Stimulated activated CD8-positive, alpha-beta memory T cell treated with anti-CD3 and anti-CD28 coated beads, Interleukin-2, amount 100 ng/mL, for 1 hour (primary cell): ENCODE measurements around the gene TMEM184A.
"Not testable (repeated sequence)": the region's sequence is repeated elsewhere in the genome, so short reads cannot be mapped to it uniquely, and the experiment has no call there.

Source experiments
- DNase-seq, 2 donors: peaks; one replicate each; pipeline ENCODE4 v3.0.0-alpha.2; 2020; ENCODE audit warnings: low read depth in 2 of 2

The TMEM184A gene

DNA sequence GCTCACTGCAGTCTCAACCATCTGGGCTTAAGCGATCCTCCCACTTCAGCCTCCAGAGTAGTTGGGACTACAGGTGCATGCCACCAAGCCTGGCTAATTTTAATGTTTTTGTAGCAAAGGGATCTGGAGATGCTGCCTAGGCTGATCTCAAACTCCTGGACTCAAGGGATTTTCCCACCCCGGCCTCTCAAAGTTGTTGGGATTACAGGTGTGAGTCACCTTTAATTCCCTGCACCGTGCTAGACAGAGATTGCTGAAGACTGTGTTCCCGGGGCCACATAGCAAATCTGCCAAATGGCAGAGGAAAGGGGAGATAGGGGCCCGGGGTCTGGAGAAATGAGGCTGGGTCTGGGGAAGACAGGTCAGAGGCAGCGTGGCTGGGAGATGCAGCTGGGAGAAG is 34.5 kb upstream of the TMEM184A start:
- DNase-seq: no peak

DNA sequence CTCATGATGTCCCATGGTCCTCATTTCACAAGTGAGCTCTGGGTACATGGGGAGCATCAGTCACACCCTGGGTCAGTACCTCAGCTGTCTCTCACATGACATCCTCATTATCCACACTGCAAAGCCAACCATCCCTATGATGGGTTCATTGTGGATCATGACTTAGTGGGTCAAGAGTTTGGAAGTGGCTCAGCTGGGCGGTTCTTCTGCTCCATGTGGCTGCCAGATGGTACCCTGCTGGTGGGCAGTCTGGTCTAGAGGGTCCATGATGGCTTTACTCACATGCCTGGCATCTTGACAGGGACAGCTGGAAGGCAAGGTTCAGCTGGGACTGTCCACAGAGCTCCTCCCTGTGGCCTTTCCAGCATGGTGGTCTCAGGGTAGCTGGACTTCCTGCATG is 33.0 kb upstream of the TMEM184A start:
- DNase-seq: no peak

DNA sequence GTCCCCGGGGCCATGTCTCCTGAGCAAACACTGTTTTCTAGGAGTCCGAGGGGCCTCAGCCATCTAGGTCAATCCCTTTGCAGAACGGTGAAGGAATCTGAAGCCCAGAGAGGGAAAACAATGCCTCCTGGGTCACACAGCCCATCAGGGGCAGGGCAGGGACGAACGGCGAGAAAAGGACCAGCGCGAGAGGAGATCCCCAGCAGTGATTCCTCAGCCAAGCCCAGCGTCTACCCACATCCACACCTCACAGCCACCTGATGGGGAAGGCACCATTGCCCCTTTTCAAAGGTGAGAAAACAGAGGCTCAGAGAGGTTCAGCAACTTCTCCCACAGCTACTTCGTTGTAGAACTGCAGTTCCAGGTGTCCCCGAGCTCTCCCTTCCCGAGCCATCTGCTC is 31.7 kb upstream of the TMEM184A start:
- DNase-seq: no peak

DNA sequence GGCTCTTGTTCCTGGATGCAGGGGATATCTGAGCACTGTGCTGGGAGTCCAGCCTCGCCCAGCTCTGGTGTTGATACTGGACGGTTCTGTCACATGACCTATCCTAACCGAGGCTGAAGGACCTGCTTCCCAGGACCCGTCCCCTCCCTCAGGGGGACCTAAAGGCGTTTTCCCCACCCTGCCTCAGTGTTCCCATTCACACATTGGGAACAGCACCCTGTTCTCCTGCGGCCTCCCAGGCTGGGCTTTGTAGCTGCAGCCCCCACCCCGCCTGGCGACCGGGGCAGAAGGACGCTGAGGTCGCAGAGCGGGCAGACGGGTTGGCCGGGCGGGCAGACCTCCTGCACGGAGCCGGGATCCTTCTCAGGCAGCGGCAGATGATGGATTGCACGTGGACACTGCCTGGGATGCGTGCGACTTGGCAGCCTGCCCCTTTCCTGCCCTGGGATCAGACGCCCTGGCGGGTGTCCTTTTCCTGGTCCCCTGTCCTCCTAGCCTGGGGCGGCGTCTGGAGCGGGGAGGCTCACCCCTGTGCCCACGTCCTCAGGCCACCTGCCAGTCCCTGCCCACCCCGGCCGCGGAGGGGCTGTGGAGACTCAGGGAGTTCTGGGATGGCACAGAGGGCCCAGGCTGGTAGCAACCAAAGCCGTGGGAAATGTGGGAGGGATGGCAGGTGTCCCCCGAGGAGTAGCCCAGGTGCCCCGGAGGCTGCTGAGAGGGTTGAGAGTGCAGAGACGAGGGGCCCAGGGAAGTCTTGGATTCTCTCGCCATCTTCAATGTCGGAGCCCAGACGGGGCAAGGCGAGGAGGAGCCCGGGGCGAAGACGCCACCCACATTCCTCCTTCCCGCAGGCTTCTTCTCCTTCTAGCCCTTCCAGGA is 31.1 kb upstream of the TMEM184A start:
- no peak for DNase-seq

DNA sequence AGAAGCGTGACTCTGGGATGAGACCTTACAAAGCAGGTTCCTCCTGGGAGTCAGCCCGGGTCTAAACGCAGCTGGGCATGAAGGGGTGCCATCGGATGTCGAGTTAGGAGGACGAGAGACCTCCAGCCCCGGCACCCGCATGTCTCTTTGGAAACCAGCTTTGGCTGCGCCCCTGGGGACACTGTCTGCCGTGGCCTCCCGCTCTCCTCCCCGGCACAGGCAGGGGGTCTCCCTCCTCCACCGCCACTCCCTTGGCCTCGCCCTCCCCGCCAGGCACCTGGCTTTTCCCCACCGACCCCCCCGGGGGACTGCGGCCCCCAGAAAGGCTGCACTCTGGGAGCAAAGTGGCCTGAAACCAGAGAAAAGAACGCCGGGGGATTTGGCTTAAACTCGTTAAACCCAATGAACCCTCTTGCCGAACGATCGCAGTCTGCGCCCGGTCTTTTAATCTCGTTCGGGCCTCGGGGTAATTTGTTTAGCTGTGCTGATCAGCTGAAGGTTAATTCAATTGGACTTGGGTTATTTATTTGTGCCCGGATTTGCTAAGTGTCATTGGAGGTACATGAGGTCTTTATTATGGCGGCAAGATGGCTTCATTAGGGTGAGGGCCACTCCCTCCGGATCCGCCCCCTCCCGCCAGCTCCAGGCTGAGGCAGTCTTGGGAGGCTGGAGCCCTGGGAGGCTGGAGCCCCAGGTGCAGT is 30.3 kb upstream of the TMEM184A start:
- no peak for DNase-seq

DNA sequence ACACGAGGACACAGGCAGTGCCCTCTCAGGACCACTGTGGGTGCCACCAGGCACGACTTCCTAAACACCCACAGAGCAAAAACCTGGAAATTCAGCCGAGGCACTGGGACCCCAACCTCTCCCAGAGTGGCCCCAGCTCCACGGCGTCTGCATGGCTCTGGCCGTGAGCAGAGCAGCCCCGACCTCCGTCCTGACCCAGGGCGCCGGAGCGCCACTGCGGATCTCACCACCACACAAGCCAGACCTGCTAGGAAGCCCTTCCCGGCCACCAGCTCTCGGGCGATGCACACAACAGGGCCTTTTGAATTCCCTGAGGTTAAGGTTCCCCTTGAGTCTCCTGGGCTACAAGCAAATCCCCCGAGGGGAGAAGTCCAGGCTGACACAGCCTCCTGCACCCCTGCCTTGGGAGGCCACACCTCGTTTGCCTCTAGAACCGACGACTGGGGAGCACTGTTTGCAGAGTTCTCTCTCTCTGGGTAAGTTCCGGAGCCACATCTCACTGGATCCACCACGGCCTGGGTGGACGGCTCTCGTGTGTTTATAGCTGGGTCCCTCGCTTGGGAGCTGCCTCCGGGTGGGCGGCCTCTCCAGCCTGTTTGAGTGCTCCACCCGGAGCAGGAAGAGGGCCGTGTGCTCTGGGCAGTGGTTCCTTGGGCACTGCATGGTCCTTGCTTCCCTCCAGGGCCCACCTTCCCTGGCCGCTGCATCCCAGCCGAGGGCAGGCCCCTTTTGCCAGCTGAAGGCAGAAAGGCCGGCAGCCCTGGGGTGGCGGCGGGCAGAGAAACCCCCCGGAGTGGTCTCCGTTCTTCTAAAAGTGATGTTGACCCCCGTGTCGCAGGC is 29.4 kb upstream of the TMEM184A start:
- DNase-seq: no peak

DNA sequence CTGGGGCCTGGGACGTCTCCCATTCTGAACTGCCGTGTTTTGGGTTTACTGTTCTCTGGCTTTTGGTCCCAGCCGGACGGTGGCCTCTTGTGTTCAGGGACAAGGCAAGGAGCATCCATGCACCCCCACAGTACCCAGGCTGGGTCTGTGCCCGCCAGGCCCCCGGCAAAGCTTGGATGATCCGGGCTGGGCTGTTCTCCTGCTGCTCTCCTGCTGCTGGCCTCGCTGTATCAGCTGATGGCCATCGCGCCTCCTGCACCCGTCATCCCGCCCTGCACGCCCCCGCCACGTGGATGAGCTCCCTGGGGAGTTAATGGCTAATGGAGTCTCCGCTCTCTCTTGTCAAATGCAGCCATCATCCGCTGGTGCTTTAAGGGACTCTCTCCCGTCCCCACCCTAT is 28.7 kb upstream of the TMEM184A start:
- no peak for DNase-seq

DNA sequence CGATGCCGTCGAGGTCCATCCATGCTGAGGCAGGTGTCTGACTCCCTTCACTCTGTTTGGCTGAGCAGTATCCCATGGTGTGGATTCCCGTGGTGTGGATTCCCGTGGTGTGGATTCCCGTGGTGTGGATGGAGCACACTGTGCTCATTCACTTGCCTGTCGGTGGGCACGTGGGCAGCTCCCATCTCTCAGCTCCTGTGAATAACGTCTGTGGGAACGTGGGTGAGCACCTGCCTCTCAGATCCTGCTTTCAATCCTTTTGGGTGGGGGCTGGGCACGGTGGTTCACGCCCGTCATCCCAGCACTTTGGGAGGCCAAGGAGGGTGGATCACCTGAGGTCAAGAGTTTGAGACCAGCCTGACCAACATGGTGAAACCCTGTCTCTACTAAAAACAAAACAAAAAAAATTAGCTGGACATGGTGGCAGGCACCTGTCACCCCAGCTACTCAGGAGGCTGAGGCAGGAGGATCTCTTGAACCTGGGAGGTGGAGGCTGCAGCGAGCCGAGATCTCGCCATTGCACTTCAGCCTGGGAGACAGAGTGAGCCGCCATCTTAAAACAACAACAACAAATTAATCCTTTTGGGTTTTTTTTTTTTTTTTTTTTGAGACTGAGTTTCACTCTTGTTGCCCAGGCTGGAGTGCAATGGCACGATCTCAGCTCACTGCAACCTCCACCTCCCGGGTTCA is 27.4 kb upstream of the TMEM184A start:
- not testable (repeated sequence) for DNase-seq

DNA sequence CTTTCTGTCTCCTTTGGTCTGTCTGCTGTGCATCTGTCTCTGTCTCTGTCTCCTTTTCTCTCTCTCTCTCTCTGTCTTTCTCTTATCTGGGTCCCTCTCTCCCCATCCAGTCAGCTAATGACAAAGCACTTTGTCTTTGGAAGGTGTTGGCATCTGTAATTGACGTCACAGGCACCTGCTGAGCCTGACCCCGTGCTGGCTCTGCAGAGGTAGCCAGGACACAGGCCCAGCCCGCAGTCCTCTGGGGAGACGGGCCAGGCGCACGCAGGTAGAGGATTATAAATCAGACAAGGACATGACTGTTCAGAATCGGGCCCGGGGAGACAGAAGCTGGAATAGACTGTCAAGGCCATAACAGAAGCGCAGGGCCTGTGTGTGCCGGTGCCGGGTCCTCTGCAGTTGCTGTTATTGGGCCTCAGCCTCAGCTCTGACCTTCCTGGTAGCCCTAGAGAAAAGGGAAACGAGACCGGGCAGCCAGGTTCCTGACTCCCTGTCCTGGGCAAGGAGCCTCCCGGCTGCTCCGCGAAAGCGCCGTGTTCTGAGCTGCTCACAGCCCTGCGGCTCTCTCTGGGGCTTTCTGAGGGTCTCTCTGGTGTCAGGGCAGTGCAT is 24.5 kb upstream of the TMEM184A start:
- DNase-seq: no peak

DNA sequence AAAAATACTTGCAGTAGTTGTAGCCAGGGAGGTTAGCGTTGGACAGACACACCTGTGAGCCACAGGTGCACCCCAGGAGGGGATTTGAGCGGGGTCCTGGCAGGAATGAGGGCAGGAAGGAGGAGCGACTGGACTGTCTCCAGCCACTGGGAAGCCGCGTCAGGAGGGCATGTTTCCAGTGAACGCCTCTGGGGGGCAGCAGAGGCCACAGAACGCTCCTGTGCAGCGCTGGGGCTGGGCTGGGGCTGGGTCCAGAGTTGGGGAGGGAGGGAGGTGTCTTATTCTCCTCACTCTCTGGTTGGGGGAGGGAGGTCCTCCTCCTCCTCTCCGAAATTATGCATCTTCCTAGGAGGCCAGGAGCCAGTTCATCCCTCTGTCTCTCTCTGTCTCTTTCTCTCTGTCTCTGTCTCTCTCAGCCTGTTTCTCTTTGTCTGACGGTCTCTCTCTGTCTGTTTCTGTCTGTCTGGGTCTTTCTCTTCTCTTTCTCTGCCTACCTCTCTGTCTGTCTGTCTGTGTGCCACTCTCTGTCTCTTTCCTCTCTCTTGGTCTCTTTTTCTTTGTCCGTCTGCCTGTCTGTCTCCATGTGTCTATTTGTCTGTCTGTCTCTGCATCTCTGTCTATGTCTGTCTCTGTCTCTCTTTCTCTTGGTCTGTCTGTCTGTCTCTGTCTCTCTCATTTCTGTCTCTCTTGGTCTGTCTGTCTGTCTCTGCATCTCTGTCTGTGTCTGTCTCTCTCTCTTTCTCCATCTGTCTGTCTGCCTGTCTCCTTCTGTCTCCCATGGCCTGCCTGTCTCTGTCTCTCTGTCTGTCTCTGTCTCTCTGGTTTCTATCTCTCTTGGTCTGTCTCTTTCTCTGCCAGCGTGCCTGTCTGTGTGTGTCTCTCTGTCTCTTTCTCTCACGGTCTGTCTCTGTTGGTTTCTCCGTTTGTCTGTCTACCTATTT is 23.7 kb upstream of the TMEM184A start:
- DNase-seq: peak; percentile 39 to 47

DNA sequence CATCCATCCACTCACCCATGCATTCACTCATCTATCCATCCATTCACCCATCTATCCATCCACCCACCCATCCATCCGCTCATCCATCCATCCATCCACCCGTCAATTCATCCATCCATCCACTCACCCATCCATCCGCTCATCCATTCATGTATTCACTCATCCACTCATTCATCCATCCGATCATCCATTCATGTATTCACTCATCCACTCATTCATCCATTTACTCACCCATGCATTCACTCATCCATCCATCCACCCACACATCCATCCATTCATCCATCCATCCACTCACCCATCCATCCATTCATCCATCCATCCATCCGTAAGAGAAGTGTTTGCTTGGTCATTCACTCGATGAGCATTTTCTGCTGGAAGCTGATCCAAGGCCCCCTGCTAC is 22.5 kb upstream of the TMEM184A start:
- DNase-seq: no peak

DNA sequence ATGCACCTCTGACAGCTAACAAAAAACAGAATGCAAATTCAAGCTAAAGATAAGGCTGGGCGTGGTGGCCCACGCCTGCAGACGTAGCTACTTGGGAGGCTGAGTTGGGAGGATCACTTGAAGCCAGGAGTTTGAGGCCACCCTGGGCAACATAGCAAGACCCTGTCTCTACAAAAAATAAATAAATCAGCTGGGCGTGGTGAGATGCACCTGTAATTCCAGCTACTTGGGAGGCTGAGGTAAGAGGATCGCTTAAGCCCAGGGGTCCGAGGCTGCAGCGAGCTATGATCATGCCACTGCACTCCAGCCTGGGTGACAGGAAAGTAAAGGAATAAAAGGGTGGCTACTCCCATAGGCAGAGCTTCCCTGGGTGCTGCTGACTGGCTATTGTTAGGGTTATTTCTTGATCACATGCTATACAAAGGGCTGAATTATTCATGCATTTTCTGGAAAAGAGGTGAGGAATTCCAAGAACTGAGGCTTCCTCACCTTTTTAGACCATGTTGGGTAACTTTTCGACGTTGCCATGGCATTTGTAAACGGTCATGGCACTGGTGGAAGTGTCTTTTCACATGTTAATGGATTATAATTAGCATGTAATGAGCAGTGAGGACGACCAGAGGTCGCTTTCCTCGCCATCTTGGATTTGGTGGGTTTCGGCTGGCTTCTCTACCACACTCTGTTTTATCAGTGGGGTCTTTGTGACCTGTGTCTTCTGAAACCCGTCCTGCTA is 20.7 kb upstream of the TMEM184A start:
- no peak for DNase-seq

DNA sequence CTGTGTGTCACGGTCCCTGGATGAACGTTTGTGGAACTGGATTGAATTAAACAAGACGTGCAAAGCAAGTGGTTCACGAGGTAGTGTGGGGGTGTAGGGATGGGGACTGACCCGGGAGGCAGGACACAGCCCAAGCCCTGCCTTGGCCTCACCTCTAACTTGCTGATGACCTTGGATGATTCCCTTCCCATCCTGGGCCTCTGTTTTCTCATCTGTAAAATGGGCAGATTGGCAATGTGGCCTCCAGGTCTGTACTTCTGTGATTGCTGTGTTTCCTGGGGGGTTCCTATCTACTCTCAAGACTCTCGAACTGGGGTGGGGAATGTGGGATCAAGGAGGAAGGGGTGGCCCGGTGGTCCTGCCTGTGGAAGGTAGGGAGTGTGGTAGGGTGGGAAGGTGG is 19.8 kb upstream of the TMEM184A start:
- DNase-seq: no peak

DNA sequence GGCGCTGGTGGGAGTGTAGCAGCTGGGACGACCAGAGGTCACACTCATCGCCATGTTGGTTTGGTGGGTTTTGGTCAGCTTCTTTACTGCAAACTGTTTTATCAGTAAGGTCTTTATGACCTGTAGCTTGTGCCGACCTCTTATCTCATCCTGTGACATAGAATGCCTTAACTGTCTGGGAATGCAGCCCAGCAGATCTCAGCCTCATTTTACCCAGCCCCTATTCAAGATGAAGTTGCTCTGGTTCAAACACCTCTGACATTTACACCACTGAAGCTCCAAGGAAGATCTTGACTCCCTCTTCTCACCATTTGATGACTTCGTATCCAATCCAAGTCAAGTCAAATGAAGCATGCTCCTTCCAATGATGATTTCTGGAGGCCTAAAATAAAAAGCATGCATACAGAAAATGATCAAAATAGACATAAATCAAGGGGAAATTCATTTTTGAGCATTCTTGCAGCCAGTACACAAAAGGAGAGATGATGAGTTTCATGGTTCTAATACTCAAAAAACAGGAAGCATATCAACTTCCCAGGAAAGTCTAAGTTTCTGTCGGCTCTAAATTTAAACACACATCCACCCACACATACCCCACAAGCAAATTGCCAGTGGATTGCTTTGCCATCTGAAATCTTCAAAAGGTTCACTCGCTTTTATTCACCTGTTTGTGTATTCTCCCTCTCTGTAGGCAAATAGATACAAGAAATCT is 16.3 kb upstream of the TMEM184A start:
- DNase-seq: no peak

DNA sequence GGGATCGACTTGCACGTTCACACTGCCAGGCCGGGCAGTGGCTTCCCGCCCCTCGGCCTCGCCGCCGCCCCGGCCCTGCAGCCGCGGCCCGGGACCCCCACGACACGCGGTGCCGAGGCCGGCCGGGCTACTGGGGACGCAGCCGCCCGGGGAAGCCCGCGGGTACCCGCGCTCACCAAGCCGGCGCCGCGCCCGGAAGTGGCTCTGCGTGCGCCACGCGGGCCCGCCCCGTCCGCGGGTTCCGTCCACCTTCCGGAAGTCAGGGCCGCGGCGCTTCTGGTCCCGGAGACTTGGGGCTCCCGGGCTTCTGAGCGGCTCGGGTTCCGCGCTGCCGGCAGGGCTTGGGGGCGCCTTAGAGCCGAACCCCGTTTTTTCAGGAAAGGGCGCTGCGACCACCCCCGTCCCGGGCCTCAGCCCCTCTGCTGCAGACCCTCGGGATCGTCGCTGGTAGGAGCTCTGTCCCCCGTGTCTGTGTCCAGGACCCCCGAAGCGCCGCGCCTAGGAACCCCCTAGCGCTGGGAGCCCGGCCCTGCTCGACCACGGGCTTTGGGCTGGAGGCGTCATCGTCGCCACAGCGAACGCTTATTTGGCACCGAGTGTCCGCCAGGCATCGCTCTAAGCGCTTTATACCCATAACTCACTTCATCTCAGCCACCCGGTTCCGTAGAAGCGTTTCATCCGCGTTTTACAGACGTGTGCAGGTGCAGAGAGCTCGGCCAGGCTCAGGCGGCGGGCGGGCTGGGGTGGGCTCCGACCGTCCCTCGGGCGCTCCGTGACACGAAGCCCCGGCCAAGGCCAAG is 14.0 kb upstream of the TMEM184A start, which contains the start of gene PSMG3:
TSS of gene PSMG3 (minus strand) at position 200 of the 800 bp plus-strand sequence. CDS start 693 bp downstream, outside the sequence.
- peak; percentile 72 to 81 for DNase-seq

DNA sequence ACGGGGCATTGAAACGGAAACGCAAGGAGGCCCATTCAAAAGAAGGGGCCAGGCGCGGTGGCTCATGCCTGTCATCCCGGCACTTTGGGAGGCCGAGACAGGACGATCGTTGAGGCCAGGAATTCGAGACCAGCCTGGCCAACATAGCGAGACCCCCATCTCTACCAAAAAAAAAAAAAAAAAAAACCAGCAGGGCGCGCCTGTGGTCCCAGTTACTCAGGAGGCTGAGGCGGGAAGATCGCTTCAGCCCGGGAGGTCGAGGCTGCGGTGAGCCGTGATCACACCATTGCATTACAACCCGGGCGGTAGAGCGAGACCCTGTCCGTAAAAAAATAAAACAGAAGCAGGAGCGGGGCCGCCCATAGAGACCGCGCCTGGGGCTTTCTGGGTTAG is 13.4 kb upstream of the TMEM184A start:
- DNase-seq: no peak

DNA sequence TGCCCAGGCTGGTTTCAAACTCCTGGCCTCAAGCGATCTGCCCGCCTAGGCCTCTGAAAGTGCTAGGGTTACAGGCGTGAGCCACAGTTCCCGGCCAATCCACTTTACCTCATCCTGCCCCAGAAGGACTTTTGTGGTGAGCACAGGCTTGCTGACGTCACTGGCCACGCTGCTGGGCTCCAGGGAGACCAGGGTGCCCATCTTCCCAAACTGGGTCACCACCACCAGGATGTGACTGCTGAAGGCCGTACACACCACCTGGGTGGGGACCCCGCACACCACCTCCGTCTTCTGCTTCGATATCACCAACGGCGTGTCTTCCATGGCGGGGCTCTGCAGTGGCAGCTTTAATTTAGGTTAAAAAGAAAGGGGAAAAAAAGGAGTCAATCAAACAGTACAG is 13.0 kb upstream of the TMEM184A start:
- DNase-seq: no peak
